ENCODE results near the gene GALNT7.

GALNT7 gene

GRCh38 chr4:173214661-173215060, 46.0 kb downstream of the GALNT7 start:
- no peak for TF ChIP-seq CTCF (IDR thresholded peaks at IDR 0.05)

- TF ChIP-seq CTCF (IDR thresholded peaks at IDR 0.05): no peak
These were observed 48.5 kb downstream of the GALNT7 start for GRCh38 chr4:173217075-173217474.

- TF ChIP-seq CTCF (IDR thresholded peaks at IDR 0.05): no peak
These were observed 49.1 kb downstream of the GALNT7 start for GRCh38 chr4:173217727-173218126.

GRCh38 chr4:173218411-173219125, 50.0 kb downstream of the GALNT7 start:
- TF ChIP-seq CTCF (IDR thresholded peaks at IDR 0.05): no peak

- no peak for TF ChIP-seq CTCF (IDR thresholded peaks at IDR 0.05)
These were observed 55.1 kb downstream of the GALNT7 start for GRCh38 chr4:173223743-173224142.

GRCh38 chr4:173226401-173226888, 57.8 kb downstream of the GALNT7 start:
- no peak for TF ChIP-seq CTCF (IDR thresholded peaks at IDR 0.05)

- no peak for TF ChIP-seq CTCF (IDR thresholded peaks at IDR 0.05)
These were observed 59.1 kb downstream of the GALNT7 start for GRCh38 chr4:173227756-173228155.

- no peak for TF ChIP-seq CTCF (IDR thresholded peaks at IDR 0.05)
These were observed 61.5 kb downstream of the GALNT7 start for GRCh38 chr4:173230062-173230461.

All from LNCAP (cell line).